WTC11 (cell line): ENCODE results near the gene CDCA7L. TPM values are rescaled to one million over a fixed set of nuclear protein-coding genes. Genes with fewer than 3 reads are reported as not detected.

Experiments
- ATAC-seq: fragments of 200-7000 bp; cut with Tn5 transposase; 2 replicates; pipeline ENCODE4 v1.10.0; 2021; ENCODE audit warnings: mild to moderate bottlenecking, moderate library complexity
- CTCF ChIA-PET: fragments of 300-600 bp; sonication (Branson Sonifier 250); formaldehyde crosslinking; loops from one replicate; lab custom pipeline; 2021; ENCODE audit warnings: antibody characterized with exemption; lab: Charles Lee
- POLR2A ChIA-PET: fragments of 350-600 bp; sonication (Branson Sonifier 250); formaldehyde crosslinking; loops from one replicate; lab custom pipeline; 2021; ENCODE audit warnings: antibody characterized with exemption; lab: Charles Lee
- DNase-seq: peaks from one replicate; pipeline ENCODE4 v3.0.0; 2021; ENCODE audit warnings: low spot score
- H3K27ac Mint-ChIP-seq: 2 replicates; pipeline ENCODE4 v1.8.0; 2021; ENCODE audit warnings: mixed read lengths
- H3K27me3 Mint-ChIP-seq: 2 replicates; pipeline ENCODE4 v1.8.0; 2021; ENCODE audit warnings: low read depth, mild to moderate bottlenecking, moderate library complexity, mixed read lengths
- H3K36me3 Mint-ChIP-seq: 2 replicates; pipeline ENCODE4 v1.8.0; 2021; ENCODE audit warnings: mixed read lengths
- H3K4me1 Mint-ChIP-seq: 2 replicates; pipeline ENCODE4 v1.8.0; 2022; ENCODE audit warnings: mixed read lengths
- H3K4me3 Mint-ChIP-seq: 2 replicates; pipeline ENCODE4 v1.8.0; 2021; ENCODE audit warnings: mild to moderate bottlenecking, moderate library complexity, mixed read lengths
- H3K9me3 Mint-ChIP-seq: 2 replicates; pipeline ENCODE4 v1.8.0; 2021; ENCODE audit warnings: mixed read lengths
- GRHL2 ChIP-seq: fragments of 250-450 bp; sonication (Bioruptor Pico); IDR thresholded peaks from 2 replicates; pipeline ENCODE4 v1.8.0; 2022; ENCODE audit warnings: mild to moderate bottlenecking, moderate library complexity; ENCODE audit not compliant: insufficient replicate concordance, severe bottlenecking
- HMGXB4 ChIP-seq: sonication (generic); formaldehyde crosslinking; IDR thresholded peaks from 2 replicates; pipeline ENCODE4 v1.8.1; 2023; ENCODE audit warnings: mild to moderate bottlenecking, moderate library complexity, missing genetic modification reagents
- MXD4 ChIP-seq: fragments of 250-450 bp; sonication (Bioruptor Pico); IDR thresholded peaks from 2 replicates; pipeline ENCODE4 v1.8.0; 2021; ENCODE audit warnings: mild to moderate bottlenecking, moderate library complexity, borderline replicate concordance
- NFYB ChIP-seq: sonication (generic); formaldehyde crosslinking; conservative IDR thresholded peaks from 2 replicates; pipeline ENCODE4 v1.8.0; 2022; ENCODE audit warnings: low read depth, missing genetic modification reagents
- TEAD4 ChIP-seq: sonication (generic); formaldehyde crosslinking; IDR thresholded peaks from 2 replicates; pipeline ENCODE4 v1.8.0; 2022; ENCODE audit warnings: mild to moderate bottlenecking, missing genetic modification reagents
- USF2 ChIP-seq: sonication (generic); formaldehyde crosslinking; IDR thresholded peaks from 2 replicates; pipeline ENCODE4 v1.8.1; 2023; ENCODE audit warnings: mild to moderate bottlenecking, missing genetic modification reagents, moderate library complexity
- ZNF138 ChIP-seq: sonication (generic); formaldehyde crosslinking; conservative IDR thresholded peaks from 2 replicates; pipeline ENCODE4 v1.8.1; 2022; ENCODE audit warnings: mild to moderate bottlenecking, moderate library complexity, missing genetic modification reagents
- ZNF532 ChIP-seq: fragments of 250-450 bp; sonication (Bioruptor Pico); IDR thresholded peaks from 2 replicates; pipeline ENCODE4 v1.9.0; 2021; ENCODE audit warnings: mild to moderate bottlenecking, borderline replicate concordance
- total RNA-seq: library from RNA; stranded (reverse); gene quantifications from 3 replicates; pipeline ENCODE4 v1.2.3, GENCODE V29; 2021
- TF ChIP-seq, protein P1 (sequence below): sonication (generic); formaldehyde crosslinking; IDR thresholded peaks from 2 replicates; pipeline ENCODE4 v1.8.0; 2022; ENCODE audit warnings: mild to moderate bottlenecking, missing genetic modification reagents
- TF ChIP-seq, protein P2 (sequence below): sonication (generic); formaldehyde crosslinking; IDR thresholded peaks from 2 replicates; pipeline ENCODE4 v1.8.0; 2023; ENCODE audit warnings: missing genetic modification reagents
- TF ChIP-seq, protein P3 (sequence below): fragments of 250-450 bp; sonication (Bioruptor Pico); IDR thresholded peaks from 2 replicates; pipeline ENCODE4 v1.9.0; 2021; ENCODE audit warnings: moderate library complexity, mild to moderate bottlenecking, inconsistent platforms, borderline replicate concordance

CDCA7L gene
- total RNA-seq, 1 experiment from 2014 or later = 161 TPM

DNA sequence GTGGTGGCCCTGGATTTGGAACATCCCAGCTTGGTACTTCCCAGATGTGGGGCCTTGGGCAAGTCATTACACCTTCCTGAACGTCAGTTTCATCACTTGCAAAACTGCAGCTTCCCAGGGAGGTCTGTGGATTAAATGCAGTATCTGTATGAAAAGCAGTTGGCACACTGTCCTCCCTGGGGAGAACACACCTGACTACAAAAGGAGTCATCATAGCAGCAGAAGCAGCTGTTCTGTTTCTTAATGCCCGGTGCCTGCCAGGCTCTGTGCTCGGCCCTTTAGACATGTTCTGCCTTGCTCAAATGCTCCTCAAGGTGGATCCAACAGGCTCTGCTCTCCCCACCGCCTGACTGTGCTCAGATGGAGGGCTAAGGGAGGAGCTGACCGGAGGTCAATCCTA, 31.0 kb downstream of the CDCA7L start:
- Mint-ChIP-seq H3K4me1 (peaks cover 13% of the 10 kb centered on the region), H3K27me3 (no peaks in the 10 kb centered on the region), H3K27ac (peak overlapping the region; percentile 37; the same call in 1 of the 2 replicates), H3K36me3 (peaks cover 61% of the 10 kb centered on the region), H3K4me3 (no peak overlapping the region), H3K9me3 (no peaks in the 10 kb centered on the region)
- no peak for TF ChIP-seq ZNF138 (CRISPR knock-in tag)
- no peak for TF ChIP-seq TEAD4 (CRISPR knock-in tag)
- no peak for ATAC-seq
- ChIA-PET CTCF (no interaction called here), POLR2A (no interaction called here)
- no peak for DNase-seq

- DNase-seq = no peak
- ChIA-PET CTCF (no interaction called here), POLR2A (no interaction called here)
- peaks cover 77% of the 10 kb centered on the region for H3K36me3 Mint-ChIP-seq
- TF ChIP-seq NFYB (CRISPR knock-in tag) = no peak
- TF ChIP-seq, protein P1, sequence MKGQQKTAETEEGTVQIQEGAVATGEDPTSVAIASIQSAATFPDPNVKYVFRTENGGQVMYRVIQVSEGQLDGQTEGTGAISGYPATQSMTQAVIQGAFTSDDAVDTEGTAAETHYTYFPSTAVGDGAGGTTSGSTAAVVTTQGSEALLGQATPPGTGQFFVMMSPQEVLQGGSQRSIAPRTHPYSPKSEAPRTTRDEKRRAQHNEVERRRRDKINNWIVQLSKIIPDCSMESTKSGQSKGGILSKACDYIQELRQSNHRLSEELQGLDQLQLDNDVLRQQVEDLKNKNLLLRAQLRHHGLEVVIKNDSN (CRISPR knock-in tag) = no peak
- TF ChIP-seq, protein P2, sequence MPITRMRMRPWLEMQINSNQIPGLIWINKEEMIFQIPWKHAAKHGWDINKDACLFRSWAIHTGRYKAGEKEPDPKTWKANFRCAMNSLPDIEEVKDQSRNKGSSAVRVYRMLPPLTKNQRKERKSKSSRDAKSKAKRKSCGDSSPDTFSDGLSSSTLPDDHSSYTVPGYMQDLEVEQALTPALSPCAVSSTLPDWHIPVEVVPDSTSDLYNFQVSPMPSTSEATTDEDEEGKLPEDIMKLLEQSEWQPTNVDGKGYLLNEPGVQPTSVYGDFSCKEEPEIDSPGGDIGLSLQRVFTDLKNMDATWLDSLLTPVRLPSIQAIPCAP = no peak
- TF ChIP-seq USF2 (CRISPR knock-in tag) = no peak
- no peak for TF ChIP-seq HMGXB4 (CRISPR knock-in tag)
- TF ChIP-seq ZNF532 (CRISPR knock-in tag) = no peak
- no peak for TF ChIP-seq GRHL2
- TF ChIP-seq, protein P3, sequence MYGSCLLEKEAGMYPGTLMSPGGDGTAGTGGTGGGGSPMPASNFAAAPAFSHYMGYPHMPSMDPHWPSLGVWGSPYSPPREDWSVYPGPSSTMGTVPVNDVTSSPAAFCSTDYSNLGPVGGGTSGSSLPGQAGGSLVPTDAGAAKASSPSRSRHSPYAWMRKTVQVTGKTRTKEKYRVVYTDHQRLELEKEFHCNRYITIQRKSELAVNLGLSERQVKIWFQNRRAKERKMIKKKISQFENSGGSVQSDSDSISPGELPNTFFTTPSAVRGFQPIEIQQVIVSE (CRISPR knock-in tag) = no peak
- TF ChIP-seq MXD4 (CRISPR knock-in tag) = no peak
- H3K4me1 Mint-ChIP-seq = peaks cover 5% of the 10 kb centered on the region
- no peaks in the 10 kb centered on the region for H3K27me3 Mint-ChIP-seq
- no peaks in the 10 kb centered on the region for H3K9me3 Mint-ChIP-seq
- H3K27ac Mint-ChIP-seq = no peak overlapping the region
- ATAC-seq = no peak
- no peak overlapping the region for H3K4me3 Mint-ChIP-seq
These were observed 32.5 kb downstream of the CDCA7L start for GRCh38 chr7:21912931-21913780.
